SK-N-SH (cell line): ENCODE data around the gene SMIM27. TPM values are rescaled to one million over a fixed set of nuclear protein-coding genes. Genes with fewer than 3 reads are reported as not detected.

ENCODE experiments used
- CTCF ChIA-PET: fragments of 300-600, 350-600 bp; formaldehyde crosslinking; extraction: SDS; loops from one replicate; lab custom pipeline; 2021; lab: Yijun Ruan, JAX
- POLR2A ChIA-PET: fragments of 350-600 bp; sonication (Branson Sonifier 250); formaldehyde crosslinking; extraction: SDS; loops from one replicate; lab custom pipeline; 2020; ENCODE audit warnings: antibody characterized with exemption, inconsistent platforms; lab: Yijun Ruan, JAX
- DNase-seq: peaks from one replicate; pipeline ENCODE4 v3.0.0; 2012
- H2AFZ ChIP-seq: fragments of 200-600 bp; sonication (generic); 2 replicates; pipeline ENCODE4 v1.8.1; 2016; ENCODE audit warnings: antibody characterized with exemption, mild to moderate bottlenecking, low read depth
- H3F3A ChIP-seq: fragments of 200-600 bp; sonication (generic); replicated peaks from 2 replicates; pipeline ENCODE3; 2016; ENCODE audit warnings: antibody characterized with exemption, mild to moderate bottlenecking; ENCODE audit not compliant: insufficient read depth
- H3K27ac ChIP-seq, 2 experiments: fragments of 200-500 bp in 1 of 2; fragments of 200-600 bp in 1 of 2; sonication (Bioruptor generic) in 1 of 2; sonication (generic), shearing (Covaris generic) in 1 of 2; 2 replicates each; pipeline versions ENCODE4 v1.5.1 to v1.6.1; 2014 to 2016; ENCODE audit warnings: low read depth in 2 of 2, inconsistent platforms in 1 of 2, low read length in 1 of 2, mild to moderate bottlenecking in 1 of 2, mixed read lengths in 1 of 2
- H3K27me3 ChIP-seq: fragments of 200-600 bp; sonication (generic), shearing (Covaris generic); 2 replicates; pipeline ENCODE4 v1.6.1; 2016; ENCODE audit warnings: mixed run types; ENCODE audit not compliant: insufficient read depth
- H3K36me3 ChIP-seq, 2 experiments: fragments of 200-500 bp in 1 of 2; fragments of 200-600 bp in 1 of 2; sonication (Bioruptor generic) in 1 of 2; sonication (generic) in 1 of 2; replicated peaks in 1 of 2; 2 replicates each; pipeline versions ENCODE3 to v1.5.1; 2014 to 2016; ENCODE audit warnings: low read length in 1 of 2, mild to moderate bottlenecking in 1 of 2; ENCODE audit not compliant: insufficient read depth in 2 of 2, control insufficient read depth in 1 of 2
- H3K4me1 ChIP-seq, 2 experiments: fragments of 200-500 bp in 1 of 2; fragments of 200-600 bp in 1 of 2; sonication (Bioruptor generic) in 1 of 2; sonication (generic), shearing (Covaris generic) in 1 of 2; 2 replicates each; pipeline versions ENCODE4 v1.5.1 to v1.6.1; 2014 to 2016; ENCODE audit warnings: low read depth in 1 of 2, low read length in 1 of 2, mixed run types in 1 of 2; ENCODE audit not compliant: insufficient read depth in 2 of 2, control insufficient read depth in 1 of 2
- H3K4me2 ChIP-seq: fragments of 200-600 bp; sonication (generic), shearing (Covaris generic); 2 replicates; pipeline ENCODE4 v1.6.1; 2017; ENCODE audit warnings: mixed run types
- H3K4me3 ChIP-seq, 2 experiments: fragments of 200-500 bp in 1 of 2; fragments of 200-600 bp in 1 of 2; sonication (Bioruptor generic) in 1 of 2; sonication (generic), shearing (Covaris generic) in 1 of 2; 2 replicates each; pipeline versions ENCODE4 v1.5.1 to v1.8.1; 2014 to 2016; ENCODE audit warnings: low read depth in 2 of 2, inconsistent platforms in 1 of 2, low read length in 1 of 2, mild to moderate bottlenecking in 1 of 2, mixed read lengths in 1 of 2, moderate library complexity in 1 of 2
- H3K79me2 ChIP-seq: fragments of 200-600 bp; sonication (generic); 2 replicates; pipeline ENCODE4 v1.8.1; 2017; ENCODE audit warnings: mild to moderate bottlenecking; ENCODE audit not compliant: insufficient read depth
- H3K9ac ChIP-seq: fragments of 200-600 bp; sonication (generic); 2 replicates; pipeline ENCODE4 v1.6.1; 2017; ENCODE audit warnings: mixed run types
- H3K9me2 ChIP-seq: fragments of 200-600 bp; sonication (generic); 2 replicates; pipeline ENCODE4 v1.6.1; 2017; ENCODE audit warnings: mixed run types
- H3K9me3 ChIP-seq: fragments of 200-600 bp; sonication (generic); 2 replicates; pipeline ENCODE4 v1.6.1; 2017; ENCODE audit warnings: mixed run types, mild to moderate bottlenecking, moderate library complexity
- H4K20me1 ChIP-seq: fragments of 200-600 bp; sonication (generic); 2 replicates; pipeline ENCODE4 v1.6.1; 2017; ENCODE audit warnings: mild to moderate bottlenecking, mixed run types; ENCODE audit not compliant: insufficient read depth
- EP300 ChIP-seq, 2 experiments: IDR thresholded peaks; 2 replicates each; pipeline versions ENCODE4 v1.4.0 to v1.6.1; 2012; ENCODE audit warnings: borderline replicate concordance in 1 of 2, low read depth in 1 of 2, low read length in 1 of 2
- EZH2phosphoT487 ChIP-seq: fragments of 200-600 bp; sonication (generic); IDR thresholded peaks from 2 replicates; pipeline ENCODE4 v1.6.1; 2017; ENCODE audit warnings: low read depth, mixed run types, mild to moderate bottlenecking, antibody characterized with exemption, moderate library complexity, borderline replicate concordance
- FOSL2 ChIP-seq: IDR thresholded peaks from 2 replicates; pipeline ENCODE4 v1.4.0; 2012; ENCODE audit warnings: low read depth, mild to moderate bottlenecking, moderate library complexity, borderline replicate concordance
- FOXJ3 ChIP-seq: sonication (generic); formaldehyde crosslinking; IDR thresholded peaks from 2 replicates; pipeline ENCODE4 v1.5.1; 2020; ENCODE audit warnings: mild to moderate bottlenecking, missing genetic modification reagents
- FOXM1 ChIP-seq: IDR thresholded peaks from 2 replicates; pipeline ENCODE4 v1.4.0; 2012; ENCODE audit warnings: low read depth, mild to moderate bottlenecking
- GATA2 ChIP-seq: sonication (generic); formaldehyde crosslinking; IDR thresholded peaks from 2 replicates; pipeline ENCODE4 v1.5.0; 2020; ENCODE audit warnings: mild to moderate bottlenecking, missing genetic modification reagents
- MEF2A ChIP-seq: IDR thresholded peaks from 2 replicates; pipeline ENCODE4 v1.4.0; 2012; ENCODE audit warnings: low read depth, borderline replicate concordance
- MXI1 ChIP-seq: IDR thresholded peaks from 2 replicates; pipeline ENCODE4 v1.6.1; 2012; ENCODE audit warnings: mild to moderate bottlenecking, low read depth, low read length, improper control_type of control experiment
- POLR2AphosphoS5 ChIP-seq: IDR thresholded peaks from 2 replicates; pipeline ENCODE4 v1.6.1; 2012; ENCODE audit warnings: low read depth, low read length
- RCOR1 ChIP-seq: fragments of 150-350 bp; IDR thresholded peaks from 2 replicates; pipeline ENCODE4 v1.6.1; 2017; ENCODE audit warnings: antibody characterized with exemption, low read length
- RXRA ChIP-seq: IDR thresholded peaks from 2 replicates; pipeline ENCODE4 v1.4.0; 2012; ENCODE audit warnings: low read depth, mild to moderate bottlenecking, borderline replicate concordance
- TAF1 ChIP-seq: IDR thresholded peaks from 2 replicates; pipeline ENCODE4 v1.6.1; 2012; ENCODE audit warnings: low read depth, mild to moderate bottlenecking, low read length, moderate library complexity, borderline replicate concordance
- TEAD4 ChIP-seq: IDR thresholded peaks from 2 replicates; pipeline ENCODE4 v1.4.0; 2012; ENCODE audit warnings: mild to moderate bottlenecking, borderline replicate concordance; ENCODE audit not compliant: insufficient read depth
- USF2 ChIP-seq: fragments of 150-350 bp; IDR thresholded peaks from 2 replicates; pipeline ENCODE4 v1.6.1; 2017; ENCODE audit warnings: antibody characterized with exemption, low read length, low read depth, borderline replicate concordance
- polyA plus RNA-seq, 3 experiments: library from polyadenylated mRNA; depleted of rRNA; stranded (reverse); fragments of >200 nt; gene quantifications; 2 replicates each; pipeline ENCODE4 v1.2.3, GENCODE V29; 2012
- TF ChIP-seq, protein P1 (sequence below): IDR thresholded peaks from 2 replicates; pipeline ENCODE4; 2012
- TF ChIP-seq, protein P2 (sequence below): IDR thresholded peaks from 2 replicates; pipeline ENCODE4 v1.4.0; 2012; ENCODE audit warnings: low read depth, borderline replicate concordance
- TF ChIP-seq, protein P3 (sequence below): fragments of 150-350 bp; IDR thresholded peaks from 2 replicates; pipeline ENCODE4 v1.6.1; 2016; ENCODE audit warnings: mild to moderate bottlenecking, low read depth, low read length
- TF ChIP-seq, protein P4 (sequence below): IDR thresholded peaks from 2 replicates; pipeline ENCODE4 v1.6.1; 2012; ENCODE audit warnings: mild to moderate bottlenecking, low read depth, low read length, moderate library complexity

SMIM27 gene
- polyA plus RNA-seq, 1 of the 3 experiments (the other 2 are of a cell fraction): 6.0 TPM

DNA sequence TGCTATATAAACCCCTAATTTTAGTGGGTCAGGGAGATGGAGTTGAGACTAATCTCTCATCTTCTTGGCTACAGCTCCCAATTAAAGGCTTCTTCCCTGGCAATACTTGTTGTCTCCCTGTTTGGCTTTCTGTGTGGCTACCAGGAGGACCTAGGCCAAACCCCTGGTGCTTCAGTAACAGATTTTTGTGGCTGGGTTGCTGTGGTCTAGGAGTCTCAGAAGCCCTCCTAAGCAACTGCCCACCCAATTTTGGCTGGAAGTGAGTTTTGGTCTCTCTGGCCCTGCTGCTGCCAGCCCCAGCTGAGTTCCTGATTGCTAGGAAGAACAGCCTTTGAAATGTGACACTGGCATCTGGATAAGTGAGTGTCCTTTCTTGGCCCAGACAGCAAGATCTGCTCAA is 35.9 kb upstream of the SMIM27 start:
- no peak overlapping the region for H2AFZ ChIP-seq
- POLR2A ChIA-PET: no interaction called here
- CTCF ChIA-PET: interaction anchor here (1.2 to 2.3 kb wide), 3 partner anchors 10 to 137 kb away, joined by 4 to 9 read pairs (median 6); partner anchors contain the start of gene RIGI

More for the DNA sequence above, 35.9 kb upstream of the SMIM27 start:
- Histone ChIP-seq H3K4me3 (no peak overlapping the region), H3K9ac (no peak overlapping the region), H3K4me1 (no peaks in the 10 kb centered on the region), H3K79me2 (peaks cover 5% of the 10 kb centered on the region), H3K9me3 (peaks cover 18% of the 10 kb centered on the region; the same call in 1 of the 2 replicates), H3K27me3 (no peaks in the 10 kb centered on the region), H3K27ac (no peak overlapping the region)
- no peak for TF ChIP-seq RCOR1
- TF ChIP-seq, protein P1, sequence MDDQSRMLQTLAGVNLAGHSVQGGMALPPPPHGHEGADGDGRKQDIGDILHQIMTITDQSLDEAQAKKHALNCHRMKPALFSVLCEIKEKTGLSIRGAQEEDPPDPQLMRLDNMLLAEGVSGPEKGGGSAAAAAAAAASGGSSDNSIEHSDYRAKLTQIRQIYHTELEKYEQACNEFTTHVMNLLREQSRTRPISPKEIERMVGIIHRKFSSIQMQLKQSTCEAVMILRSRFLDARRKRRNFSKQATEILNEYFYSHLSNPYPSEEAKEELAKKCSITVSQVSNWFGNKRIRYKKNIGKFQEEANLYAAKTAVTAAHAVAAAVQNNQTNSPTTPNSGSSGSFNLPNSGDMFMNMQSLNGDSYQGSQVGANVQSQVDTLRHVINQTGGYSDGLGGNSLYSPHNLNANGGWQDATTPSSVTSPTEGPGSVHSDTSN: no peak
- TF ChIP-seq, protein P2, sequence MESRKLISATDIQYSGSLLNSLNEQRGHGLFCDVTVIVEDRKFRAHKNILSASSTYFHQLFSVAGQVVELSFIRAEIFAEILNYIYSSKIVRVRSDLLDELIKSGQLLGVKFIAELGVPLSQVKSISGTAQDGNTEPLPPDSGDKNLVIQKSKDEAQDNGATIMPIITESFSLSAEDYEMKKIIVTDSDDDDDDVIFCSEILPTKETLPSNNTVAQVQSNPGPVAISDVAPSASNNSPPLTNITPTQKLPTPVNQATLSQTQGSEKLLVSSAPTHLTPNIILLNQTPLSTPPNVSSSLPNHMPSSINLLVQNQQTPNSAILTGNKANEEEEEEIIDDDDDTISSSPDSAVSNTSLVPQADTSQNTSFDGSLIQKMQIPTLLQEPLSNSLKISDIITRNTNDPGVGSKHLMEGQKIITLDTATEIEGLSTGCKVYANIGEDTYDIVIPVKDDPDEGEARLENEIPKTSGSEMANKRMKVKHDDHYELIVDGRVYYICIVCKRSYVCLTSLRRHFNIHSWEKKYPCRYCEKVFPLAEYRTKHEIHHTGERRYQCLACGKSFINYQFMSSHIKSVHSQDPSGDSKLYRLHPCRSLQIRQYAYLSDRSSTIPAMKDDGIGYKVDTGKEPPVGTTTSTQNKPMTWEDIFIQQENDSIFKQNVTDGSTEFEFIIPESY: no peak
- TF ChIP-seq GATA2 (CRISPR knock-in tag): no peak
- TF ChIP-seq, protein P3, sequence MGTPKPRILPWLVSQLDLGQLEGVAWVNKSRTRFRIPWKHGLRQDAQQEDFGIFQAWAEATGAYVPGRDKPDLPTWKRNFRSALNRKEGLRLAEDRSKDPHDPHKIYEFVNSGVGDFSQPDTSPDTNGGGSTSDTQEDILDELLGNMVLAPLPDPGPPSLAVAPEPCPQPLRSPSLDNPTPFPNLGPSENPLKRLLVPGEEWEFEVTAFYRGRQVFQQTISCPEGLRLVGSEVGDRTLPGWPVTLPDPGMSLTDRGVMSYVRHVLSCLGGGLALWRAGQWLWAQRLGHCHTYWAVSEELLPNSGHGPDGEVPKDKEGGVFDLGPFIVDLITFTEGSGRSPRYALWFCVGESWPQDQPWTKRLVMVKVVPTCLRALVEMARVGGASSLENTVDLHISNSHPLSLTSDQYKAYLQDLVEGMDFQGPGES: no peak
- TF ChIP-seq, protein P4, sequence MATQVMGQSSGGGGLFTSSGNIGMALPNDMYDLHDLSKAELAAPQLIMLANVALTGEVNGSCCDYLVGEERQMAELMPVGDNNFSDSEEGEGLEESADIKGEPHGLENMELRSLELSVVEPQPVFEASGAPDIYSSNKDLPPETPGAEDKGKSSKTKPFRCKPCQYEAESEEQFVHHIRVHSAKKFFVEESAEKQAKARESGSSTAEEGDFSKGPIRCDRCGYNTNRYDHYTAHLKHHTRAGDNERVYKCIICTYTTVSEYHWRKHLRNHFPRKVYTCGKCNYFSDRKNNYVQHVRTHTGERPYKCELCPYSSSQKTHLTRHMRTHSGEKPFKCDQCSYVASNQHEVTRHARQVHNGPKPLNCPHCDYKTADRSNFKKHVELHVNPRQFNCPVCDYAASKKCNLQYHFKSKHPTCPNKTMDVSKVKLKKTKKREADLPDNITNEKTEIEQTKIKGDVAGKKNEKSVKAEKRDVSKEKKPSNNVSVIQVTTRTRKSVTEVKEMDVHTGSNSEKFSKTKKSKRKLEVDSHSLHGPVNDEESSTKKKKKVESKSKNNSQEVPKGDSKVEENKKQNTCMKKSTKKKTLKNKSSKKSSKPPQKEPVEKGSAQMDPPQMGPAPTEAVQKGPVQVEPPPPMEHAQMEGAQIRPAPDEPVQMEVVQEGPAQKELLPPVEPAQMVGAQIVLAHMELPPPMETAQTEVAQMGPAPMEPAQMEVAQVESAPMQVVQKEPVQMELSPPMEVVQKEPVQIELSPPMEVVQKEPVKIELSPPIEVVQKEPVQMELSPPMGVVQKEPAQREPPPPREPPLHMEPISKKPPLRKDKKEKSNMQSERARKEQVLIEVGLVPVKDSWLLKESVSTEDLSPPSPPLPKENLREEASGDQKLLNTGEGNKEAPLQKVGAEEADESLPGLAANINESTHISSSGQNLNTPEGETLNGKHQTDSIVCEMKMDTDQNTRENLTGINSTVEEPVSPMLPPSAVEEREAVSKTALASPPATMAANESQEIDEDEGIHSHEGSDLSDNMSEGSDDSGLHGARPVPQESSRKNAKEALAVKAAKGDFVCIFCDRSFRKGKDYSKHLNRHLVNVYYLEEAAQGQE: no peak
- TF ChIP-seq MXI1: no peak
- no peak for TF ChIP-seq EZH2phosphoT487
- no peak for TF ChIP-seq TEAD4
- TF ChIP-seq EP300 (IDR thresholded peaks at IDR 0.05; ENCODE audit: borderline replicate concordance in 1 of 2, low read depth in 1 of 2, low read length in 1 of 2): no peak
- no peak for TF ChIP-seq RXRA
- no peak for TF ChIP-seq FOXJ3 (CRISPR knock-in tag)
- TF ChIP-seq TAF1: no peak
- TF ChIP-seq USF2: no peak
- TF ChIP-seq FOXM1: no peak
- no peak for TF ChIP-seq POLR2AphosphoS5
- TF ChIP-seq MEF2A: no peak
- TF ChIP-seq FOSL2: no peak
- TF ChIP-seq, all 33 proteins: peak for 0
- Histone ChIP-seq H3K4me2 (no peak overlapping the region), H3K9me2 (no peaks in the 10 kb centered on the region), H3F3A (no peaks in the 10 kb centered on the region), H3K36me3 (peaks cover 0 to 15% of the 10 kb centered on the region in 2 experiments), H4K20me1 (no peaks in the 10 kb centered on the region)
- DNase-seq: no peak
